GDM1 (cell line): ENCODE results near the gene NOSTRIN.
"Not testable (repeated sequence)": the region's sequence is repeated elsewhere in the genome, so short reads cannot be mapped to it uniquely, and the experiment has no call there.

ENCODE experiments used
- DNase-seq: peaks from one replicate; lab custom pipeline; 2025; lab: John Stamatoyannopoulos, UW

The NOSTRIN gene, protein sequence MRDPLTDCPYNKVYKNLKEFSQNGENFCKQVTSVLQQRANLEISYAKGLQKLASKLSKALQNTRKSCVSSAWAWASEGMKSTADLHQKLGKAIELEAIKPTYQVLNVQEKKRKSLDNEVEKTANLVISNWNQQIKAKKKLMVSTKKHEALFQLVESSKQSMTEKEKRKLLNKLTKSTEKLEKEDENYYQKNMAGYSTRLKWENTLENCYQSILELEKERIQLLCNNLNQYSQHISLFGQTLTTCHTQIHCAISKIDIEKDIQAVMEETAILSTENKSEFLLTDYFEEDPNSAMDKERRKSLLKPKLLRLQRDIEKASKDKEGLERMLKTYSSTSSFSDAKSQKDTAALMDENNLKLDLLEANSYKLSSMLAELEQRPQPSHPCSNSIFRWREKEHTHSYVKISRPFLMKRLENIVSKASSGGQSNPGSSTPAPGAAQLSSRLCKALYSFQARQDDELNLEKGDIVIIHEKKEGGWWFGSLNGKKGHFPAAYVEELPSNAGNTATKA

DNA sequence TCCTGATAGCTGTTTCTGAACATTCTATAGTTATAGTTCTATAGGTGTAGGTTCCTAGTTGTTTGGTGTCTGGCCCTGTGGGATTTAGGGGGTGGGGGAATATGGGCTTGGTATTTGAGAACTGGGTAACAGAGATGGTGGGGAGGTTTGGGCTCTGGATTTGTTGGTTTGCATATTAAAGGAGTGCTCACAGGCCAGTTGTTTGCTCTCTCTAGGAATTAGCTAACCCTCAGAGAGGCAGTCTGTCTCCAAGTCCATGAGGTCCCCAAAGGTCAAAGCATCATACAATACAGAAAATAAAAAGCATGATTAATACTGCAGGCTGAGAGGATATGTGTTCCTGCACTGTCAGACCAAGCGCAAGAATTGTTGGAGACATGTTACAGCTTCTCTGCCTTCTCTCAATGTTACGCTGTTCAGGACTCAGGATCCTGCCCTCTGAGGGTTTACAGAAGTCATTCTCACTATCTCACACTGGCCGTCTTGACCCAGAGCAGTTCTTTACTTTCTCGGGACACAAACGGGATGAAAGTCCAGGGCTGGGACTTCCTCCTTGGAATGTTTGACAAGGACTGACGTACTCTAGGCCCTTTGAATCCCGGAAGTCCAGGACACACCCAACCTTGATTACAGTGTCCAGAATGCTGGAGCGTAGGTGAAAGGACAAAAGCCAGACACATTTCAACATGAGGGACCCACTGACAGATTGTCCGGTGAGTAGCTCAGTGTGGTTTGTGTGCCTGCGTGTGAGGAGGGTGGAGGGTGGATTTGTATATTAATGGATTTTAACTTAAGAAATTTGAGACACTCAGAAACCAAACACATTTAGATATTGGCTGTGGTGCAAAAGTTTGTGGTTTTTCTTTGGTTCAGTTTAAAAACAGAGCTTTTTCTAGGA lies at the start of gene NOSTRIN:
TSS of gene NOSTRIN (plus strand) at position 677 of the 898 bp plus-strand sequence. CDS start at position 687, 10 bp downstream.
- DNase-seq, result no peak

DNA sequence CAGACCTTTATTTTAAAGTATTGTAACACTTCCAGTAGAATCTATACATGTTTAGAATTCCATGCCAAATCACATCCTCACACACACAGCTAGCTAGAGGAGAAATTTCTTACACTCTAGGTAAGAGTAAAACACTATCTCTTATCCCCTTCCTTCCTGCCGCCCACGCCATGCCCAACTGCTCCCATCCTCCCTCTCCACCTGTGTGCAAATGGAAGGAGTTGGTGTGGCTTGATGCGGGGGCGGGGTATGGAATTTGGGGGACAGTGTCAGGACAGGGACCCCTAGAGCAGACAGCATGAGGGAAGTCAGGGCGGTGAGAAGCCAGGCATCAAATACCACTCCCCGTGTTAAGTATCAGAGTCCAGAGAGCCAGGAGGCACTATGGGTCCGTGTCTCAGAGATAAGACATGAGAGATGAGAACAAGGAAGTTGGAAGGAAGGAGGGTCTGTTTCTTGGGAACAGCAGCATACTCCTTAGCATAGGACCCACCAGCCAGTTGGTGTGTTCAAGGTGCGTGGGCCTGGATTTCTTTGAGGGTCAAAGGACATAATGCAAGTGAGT lies 48.6 kb upstream of the NOSTRIN start:
- DNase-seq, result no peak

DNA sequence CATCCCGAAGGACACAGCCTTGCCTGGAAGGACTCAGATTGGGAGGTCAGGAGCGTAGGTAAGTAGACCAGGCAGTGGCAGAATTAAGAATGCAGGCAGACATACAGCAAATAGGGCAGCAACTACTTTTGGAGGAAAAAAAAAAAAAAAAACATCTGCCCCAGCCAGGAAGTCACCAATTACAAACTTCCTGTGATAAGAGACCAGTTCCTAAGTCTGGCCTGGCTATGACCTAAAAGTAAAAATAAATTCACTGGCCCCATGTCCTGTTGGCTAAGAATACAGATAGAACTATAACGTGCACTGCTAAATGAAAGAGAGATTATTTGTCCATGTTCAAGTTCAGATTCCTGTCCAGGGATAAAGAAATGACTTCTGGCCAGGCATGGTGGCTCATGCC lies 45.2 kb upstream of the NOSTRIN start:
- DNase-seq, result no peak

DNA sequence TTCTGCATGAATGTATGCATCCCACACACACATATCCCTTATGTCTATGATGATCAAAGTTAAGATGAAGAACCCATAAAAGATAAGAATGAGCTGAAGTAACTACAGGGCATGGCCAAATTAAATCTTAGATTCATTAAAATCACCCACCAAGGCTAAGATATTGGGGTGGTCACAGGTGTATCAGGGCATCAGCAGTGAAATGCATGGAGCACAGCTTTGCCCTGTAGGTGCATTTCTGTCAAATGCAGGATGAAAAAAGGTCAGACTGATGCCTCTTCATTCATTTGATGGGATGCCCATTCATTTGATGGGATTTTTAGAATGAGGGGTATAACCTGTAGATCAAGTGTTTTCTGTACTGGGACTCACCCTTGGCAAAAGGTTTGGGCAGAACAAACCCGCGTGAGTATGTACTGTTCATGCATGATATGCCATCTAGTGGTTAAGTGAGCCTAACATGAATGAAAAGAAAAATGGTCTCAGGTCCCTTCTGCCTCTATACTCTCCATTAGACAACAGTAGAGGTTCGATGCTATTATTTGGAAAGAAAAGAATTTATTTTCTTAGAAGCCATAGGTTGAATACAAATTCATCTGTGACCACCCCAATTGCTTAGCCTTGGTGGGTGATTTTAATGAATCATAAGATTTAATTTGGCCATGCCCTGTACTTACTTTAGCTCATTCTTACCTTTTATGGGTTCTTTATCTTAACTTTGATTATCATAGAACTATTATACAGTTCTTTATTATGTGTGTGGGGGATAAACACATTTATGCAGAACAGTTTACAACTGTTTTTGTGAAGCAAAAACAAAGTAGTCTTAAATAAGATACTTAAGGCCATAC lies 43.2 kb upstream of the NOSTRIN start:
- DNase-seq, result peak; percentile 31

DNA sequence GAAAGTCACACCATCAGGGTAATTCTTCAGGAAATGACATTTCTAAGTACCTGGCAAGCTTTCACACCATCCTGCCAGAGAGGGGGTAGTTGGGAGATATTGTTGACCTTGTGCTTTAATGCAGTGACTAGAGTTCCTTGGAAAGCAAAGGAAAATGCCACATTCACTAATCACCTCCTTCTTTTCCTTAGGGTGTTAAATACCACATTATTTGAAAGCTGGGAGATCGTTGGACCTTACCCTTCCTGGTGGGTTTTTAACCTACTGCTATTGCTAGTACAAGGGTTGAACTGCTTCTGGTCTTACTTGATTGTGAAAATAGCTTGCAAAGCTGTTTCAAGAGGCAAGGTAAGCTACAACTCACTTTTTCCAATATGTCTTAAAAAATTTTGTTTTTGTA lies 37.0 kb upstream of the NOSTRIN start:
- DNase-seq, result no peak

DNA sequence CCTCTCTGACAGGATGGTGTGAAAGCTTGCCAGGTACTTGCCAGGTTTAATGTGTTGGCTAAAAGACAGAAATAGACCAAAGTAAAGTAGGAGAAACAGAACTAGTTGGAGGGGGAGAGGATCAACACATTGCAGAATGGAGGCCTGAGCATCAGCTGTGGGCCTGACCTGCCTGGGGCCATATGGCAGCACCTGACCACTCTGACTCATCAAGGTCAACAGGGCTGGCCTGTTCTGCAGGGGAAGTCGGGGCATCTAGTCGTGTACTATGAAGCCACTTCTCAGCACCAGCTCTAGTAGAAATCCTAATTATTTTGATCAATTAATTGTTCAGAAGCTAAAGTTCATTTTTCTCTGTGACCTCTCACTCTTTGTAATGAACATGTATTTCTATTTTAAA lies 35.8 kb upstream of the NOSTRIN start:
- no peak for DNase-seq

DNA sequence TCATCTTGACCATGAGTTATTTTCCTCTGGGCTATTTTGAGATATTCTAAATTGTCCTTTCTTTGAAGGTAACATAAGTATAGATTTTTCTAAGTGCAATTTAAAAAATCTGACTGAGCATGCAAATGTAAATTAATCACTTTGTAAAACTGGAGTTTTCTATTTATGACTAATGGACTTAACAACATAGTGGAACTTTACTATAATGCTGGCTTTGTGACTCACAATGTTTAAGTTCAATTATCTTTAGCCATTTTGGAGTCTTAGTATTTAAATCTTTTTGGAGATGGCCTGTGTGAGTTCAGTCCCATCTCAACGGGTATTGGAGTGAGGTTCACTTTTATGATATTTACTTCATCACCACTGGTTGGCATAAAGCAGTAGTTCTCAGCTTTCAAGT lies 35.2 kb upstream of the NOSTRIN start:
- DNase-seq, result no peak

DNA sequence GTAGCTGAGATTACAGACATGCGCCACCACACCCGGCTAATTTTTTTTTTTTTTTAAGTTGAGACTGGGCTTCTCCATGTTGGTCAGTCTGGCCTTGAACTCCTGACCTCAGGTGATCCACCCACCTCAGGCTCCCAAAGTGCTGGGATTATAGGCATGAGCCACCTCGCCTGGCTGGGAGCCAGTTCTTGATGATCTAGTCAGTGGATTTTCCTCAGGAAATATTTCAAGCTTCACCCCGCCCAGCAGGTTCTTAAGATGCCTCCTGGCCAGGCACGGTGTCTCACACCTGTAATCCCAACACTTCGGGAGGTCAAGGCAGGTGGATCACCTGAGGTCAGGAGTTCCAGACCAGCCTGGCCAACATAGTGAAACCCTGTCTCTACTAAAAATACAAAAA lies 34.1 kb upstream of the NOSTRIN start:
- not testable (repeated sequence) for DNase-seq

DNA sequence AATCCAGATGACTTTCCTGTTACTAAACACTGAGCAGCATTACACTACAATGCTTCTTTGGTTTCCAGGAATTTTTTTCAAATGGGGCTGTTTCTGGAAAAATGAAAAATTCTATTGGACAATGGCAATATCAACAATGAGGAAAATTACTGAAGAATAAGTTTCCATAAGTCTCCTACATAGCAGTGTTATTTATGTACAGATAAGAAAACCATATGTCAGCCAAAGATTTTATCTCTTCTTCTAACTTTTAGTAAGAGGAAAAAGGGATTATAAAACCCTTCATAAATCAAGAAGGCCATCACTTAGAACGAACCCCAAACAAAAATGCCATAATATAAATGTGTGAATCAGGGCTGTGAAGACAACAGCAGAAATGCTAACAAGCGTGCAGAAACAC lies 31.6 kb upstream of the NOSTRIN start:
- no peak for DNase-seq

DNA sequence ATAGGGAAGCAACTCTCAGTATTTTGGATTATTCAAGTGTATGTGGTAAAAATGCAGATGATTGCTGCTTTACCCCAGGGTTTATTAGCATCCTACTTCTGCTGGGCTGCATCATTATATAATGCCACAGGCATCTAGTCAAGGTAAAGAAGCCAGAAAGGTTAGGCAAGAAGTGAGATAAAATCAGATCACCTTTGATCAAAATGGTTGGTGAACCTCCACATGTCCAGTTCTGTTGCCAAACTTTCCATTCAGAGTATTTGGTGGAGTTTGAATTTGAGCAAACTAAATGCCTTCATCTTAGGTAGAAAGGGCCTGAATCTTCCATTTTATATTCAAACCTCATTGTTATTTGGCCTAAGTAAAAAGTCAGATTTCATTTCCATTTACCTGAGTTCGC lies 29.7 kb upstream of the NOSTRIN start:
- DNase-seq, result no peak

DNA sequence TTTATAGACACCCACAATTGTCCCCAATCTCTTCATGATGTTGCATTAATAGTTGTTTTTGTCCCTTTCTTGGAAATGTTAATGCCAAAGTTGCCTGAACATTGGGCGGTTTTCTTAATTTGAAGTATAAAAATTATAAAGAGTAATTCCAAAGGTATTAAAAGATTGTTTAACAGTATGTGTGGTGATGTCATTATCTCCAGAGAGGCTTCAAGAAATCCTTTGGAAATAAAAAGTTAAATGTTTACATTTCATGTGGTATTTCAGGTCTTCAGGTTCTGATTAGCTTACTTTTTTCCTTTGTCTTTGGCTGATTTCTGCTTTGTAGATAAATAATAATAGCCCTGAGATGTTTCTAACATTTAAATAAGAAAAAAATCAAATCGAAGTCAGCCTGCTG lies 29.3 kb upstream of the NOSTRIN start:
- no peak for DNase-seq

DNA sequence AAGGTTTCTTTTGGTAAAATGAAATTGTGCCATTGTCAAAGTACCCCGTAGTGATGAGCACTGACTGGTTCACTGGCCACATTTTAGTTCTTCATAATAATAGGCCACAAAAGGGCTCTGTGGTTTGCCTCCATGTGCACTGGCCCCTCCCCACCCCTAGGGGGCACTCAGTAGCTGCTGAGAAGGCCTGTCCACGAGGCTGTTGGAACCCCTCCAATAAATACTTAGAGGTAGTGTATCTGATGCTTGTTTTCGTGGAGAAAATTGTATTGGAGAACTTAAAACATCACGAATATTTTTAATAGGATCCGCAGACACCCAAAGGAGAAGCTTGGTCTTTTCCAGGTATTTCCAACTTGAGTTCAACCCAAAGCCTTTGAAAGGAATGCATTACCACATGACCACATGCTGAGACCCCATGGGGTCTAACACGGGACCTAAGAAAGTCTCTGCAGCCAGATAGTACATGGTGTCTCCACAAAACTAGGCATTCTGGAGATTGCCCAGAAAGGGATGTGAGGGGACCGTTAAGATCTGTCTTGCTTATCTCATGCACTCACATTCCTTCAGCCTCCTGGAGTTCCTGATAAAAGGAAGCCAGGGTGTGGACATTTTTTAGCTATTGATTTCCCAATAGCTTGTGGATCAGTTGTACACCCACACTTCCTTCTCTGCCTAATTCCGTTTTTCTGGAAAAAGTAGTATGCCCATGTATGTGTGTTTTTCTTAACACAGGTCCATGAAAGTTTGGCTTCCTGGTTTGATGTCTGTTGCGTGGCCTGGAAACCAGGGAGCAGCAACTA lies 28.5 kb upstream of the NOSTRIN start:
- peak; percentile 10 for DNase-seq

DNA sequence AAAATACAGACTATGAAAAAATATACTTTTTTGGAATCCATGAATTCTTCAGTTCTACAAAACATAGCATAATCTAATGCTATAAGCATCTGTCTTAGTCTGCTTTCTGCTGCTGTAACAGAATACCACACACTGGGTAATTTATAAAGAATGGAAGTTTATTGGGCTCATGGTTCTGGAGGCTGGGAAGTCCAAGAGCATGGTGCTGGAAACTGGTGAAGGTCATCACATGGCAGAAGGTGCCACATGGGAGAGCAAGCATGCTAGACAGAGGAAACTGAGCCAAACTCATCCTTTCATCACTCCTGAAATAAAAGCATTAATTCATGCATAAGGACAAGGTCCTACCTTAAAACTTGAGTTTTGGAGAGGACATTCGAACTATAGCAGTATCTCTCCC lies 26.6 kb upstream of the NOSTRIN start:
- DNase-seq, result no peak

DNA sequence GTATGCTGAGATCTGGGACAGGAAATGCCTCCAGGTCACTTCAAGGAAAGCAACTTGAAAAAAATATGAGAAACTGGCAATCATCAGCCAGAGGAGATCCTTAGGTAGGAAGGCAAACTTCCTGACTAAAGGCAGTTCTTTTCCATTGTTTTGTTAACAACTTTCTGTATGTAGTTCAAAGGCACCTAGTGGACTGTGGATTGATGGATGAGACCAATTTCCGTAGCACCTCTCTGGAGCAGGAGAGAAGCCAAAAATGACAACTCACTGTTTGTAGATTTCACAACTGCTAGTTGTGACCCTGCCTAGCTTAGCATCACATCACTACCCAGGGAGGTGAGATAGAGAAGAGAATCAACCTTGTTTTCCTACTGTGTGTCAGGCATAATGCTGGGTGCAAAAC lies 21.8 kb upstream of the NOSTRIN start:
- no peak for DNase-seq

DNA sequence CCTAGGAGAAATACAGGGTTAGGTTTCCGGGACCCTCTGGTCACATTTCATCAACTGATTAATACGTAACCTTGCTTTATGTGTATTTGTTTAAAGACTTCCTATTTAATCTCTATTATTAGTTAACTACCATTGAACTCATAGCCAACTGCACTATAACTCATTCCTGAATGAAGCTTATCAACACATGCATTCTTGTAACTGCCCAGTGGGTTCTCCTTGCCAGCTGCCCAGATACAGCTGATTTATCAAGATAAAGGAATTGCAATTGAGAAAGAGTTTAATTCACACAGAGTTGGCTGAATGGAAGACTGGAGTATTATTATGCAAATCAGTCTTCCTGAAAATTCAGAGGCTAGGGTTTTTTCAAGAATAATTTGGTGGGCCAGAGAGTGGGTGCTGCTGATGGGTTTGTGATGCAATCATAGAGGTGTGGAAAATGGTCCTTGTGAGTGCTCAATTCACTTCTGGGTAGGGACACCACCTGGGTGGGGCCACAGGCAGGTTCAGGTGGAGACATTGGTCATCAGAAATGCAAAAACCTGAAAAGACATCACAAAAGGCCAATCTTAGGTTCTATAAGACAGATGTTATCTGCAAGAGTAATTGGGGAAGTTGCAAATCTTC lies 21.1 kb upstream of the NOSTRIN start:
- DNase-seq, result no peak

DNA sequence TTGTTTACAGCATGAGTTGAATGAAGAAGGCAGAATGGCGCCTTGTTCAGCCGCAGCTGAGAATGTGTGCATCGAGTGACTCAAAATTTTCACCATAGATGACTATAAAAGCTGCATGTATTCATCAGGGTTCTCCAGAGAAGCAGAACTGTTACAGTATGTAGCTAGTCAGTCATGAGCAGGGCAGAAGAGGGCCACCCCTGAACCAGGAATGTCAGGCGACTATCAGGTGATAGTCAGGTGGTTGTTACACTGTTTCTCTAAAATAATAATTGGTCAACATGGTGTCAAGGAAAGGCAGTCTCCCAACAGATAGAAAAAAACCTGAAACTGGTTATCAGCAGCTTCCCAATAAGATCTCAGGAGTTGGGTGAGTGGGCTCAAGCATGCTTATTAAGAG lies 20.2 kb upstream of the NOSTRIN start:
- no peak for DNase-seq

DNA sequence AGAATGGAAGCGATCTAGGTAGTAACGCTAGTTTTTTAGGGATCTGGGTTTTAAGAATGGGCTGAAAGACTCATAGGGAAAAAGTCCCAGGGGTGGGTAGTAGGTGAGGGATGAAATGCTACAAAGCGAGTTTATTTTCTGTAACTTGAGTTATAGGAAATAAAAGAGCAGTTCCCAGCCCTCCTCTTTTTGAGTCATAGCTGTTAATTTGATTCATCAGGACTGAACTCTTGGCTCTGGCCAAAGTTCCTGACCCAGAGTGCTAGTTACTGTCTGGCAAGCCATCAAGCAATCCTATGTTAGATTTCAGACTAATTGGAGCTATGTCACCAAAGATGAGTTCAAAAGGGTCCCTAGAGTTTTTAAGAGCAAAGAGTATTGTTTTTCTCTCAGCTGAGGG lies 17.4 kb upstream of the NOSTRIN start:
- DNase-seq, result no peak

DNA sequence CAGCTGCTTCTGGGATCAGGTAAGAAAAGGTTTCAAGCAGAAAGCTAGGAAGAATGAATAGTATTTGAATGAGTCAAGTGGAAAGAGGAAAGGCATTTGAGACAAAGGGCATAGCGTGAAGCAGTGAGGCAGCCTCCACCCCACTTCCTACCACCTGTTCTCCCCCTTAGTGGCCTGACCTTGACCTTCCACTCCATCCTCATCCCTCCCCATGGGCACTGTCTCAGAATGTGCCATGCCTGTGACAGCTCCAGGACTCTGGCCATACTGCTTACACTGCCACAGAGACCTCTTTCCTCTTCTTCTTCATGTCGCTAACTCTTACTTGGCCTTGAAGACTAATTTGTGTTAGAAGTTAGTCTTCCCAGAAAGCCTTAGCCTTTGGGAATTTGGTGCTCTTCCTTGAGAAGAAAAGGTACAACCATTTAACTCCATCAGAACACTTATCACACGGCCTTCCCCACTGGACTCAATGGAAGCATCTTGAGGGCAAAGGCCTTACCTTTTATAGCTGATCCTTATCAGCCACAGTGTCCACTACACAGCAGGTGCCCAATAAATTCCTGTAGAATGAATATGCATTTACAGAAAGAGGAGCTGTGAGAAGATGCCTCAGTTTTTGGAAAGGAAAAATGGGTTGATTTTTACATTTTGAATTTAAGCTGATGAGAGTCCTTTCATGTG lies 15.2 kb upstream of the NOSTRIN start:
- DNase-seq, result no peak

DNA sequence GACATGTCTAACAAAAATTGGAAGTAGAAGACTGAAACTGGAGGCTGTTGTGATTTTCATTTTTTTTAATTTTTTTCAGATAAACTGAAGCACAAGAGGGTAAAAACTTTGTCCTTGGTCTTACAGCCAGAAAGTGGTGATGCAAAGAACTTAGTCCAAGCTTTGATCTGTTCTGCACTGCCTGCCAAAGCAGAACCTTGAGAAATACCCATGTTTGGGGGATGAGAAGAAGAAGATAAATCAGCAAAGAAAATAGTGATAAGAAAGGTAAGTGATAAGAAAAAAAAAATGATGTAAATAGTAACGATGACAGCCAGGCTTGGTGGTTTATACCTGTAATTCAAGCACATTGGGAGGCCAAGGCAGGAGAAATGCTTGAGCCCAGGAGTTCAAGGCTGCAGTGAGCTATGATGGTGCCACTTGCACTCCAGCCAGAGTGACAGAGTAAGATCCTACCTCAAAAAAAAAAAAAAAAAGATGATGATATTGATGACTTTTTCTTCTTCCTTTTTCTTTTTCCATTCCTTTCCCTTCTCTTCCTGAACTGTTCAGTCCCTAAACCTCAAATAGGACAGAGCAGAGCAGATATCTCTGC lies 14.6 kb upstream of the NOSTRIN start:
- DNase-seq, result no peak
